ENCODE measurements around the gene CD44. TPM values are rescaled to one million over a fixed set of nuclear protein-coding genes. Genes with fewer than 3 reads are reported as not detected.

Gene CD44
- polyA plus RNA-seq, 1 donor from 2014 or later, result 0.77 TPM

DNA sequence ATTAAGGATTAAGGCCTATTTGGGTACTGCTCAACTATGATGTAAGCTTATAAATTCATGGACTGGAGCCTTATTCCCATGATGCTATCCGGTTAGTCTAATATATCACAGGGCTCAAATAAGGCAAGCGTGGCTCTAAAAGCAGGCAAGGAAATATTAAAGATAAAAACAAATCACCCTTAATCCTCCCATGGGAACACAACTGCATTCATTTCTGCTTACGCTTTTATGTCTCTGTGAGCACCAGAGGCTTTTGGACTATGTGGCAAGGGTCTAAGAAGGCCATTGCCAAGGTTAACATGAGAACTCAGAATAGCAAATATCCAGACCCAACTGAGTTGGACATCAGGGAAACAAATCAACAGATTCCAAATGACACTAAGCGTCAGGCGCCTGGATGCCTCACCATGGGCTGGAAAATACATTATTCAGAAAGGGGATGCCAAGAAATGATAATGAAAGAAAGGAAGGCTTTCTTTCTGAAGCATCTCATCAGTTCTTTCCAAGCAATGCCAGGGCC lies 142.3 kb downstream of the CD44 start:
- no peak overlapping the region for H3K4me2 ChIP-seq (ENCODE audit: low read length)

More for the DNA sequence above, 142.3 kb downstream of the CD44 start:
- TF ChIP-seq, protein P1, sequence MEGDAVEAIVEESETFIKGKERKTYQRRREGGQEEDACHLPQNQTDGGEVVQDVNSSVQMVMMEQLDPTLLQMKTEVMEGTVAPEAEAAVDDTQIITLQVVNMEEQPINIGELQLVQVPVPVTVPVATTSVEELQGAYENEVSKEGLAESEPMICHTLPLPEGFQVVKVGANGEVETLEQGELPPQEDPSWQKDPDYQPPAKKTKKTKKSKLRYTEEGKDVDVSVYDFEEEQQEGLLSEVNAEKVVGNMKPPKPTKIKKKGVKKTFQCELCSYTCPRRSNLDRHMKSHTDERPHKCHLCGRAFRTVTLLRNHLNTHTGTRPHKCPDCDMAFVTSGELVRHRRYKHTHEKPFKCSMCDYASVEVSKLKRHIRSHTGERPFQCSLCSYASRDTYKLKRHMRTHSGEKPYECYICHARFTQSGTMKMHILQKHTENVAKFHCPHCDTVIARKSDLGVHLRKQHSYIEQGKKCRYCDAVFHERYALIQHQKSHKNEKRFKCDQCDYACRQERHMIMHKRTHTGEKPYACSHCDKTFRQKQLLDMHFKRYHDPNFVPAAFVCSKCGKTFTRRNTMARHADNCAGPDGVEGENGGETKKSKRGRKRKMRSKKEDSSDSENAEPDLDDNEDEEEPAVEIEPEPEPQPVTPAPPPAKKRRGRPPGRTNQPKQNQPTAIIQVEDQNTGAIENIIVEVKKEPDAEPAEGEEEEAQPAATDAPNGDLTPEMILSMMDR (IDR thresholded peaks at IDR 0.05; ENCODE audit: poor library complexity, severe bottlenecking), result no peak
- TF ChIP-seq TAF1 (IDR thresholded peaks at IDR 0.05; ENCODE audit: low read depth), result no peak
- TF ChIP-seq EZH2 (IDR thresholded peaks at IDR 0.05; ENCODE audit: borderline replicate concordance, insufficient read depth, low read length, poor library complexity, severe bottlenecking), result no peak
- TF ChIP-seq MXI1 (conservative IDR thresholded peaks at IDR 0.05; ENCODE audit: poor library complexity, severe bottlenecking), result no peak
- TF ChIP-seq RAD21 (conservative IDR thresholded peaks at IDR 0.05), result no peak
- no peak for TF ChIP-seq SMC3 (conservative IDR thresholded peaks at IDR 0.05; ENCODE audit: poor library complexity)
- no peak for TF ChIP-seq EP300 (conservative IDR thresholded peaks at IDR 0.05; ENCODE audit: poor library complexity, severe bottlenecking)
- TF ChIP-seq, protein P2, sequence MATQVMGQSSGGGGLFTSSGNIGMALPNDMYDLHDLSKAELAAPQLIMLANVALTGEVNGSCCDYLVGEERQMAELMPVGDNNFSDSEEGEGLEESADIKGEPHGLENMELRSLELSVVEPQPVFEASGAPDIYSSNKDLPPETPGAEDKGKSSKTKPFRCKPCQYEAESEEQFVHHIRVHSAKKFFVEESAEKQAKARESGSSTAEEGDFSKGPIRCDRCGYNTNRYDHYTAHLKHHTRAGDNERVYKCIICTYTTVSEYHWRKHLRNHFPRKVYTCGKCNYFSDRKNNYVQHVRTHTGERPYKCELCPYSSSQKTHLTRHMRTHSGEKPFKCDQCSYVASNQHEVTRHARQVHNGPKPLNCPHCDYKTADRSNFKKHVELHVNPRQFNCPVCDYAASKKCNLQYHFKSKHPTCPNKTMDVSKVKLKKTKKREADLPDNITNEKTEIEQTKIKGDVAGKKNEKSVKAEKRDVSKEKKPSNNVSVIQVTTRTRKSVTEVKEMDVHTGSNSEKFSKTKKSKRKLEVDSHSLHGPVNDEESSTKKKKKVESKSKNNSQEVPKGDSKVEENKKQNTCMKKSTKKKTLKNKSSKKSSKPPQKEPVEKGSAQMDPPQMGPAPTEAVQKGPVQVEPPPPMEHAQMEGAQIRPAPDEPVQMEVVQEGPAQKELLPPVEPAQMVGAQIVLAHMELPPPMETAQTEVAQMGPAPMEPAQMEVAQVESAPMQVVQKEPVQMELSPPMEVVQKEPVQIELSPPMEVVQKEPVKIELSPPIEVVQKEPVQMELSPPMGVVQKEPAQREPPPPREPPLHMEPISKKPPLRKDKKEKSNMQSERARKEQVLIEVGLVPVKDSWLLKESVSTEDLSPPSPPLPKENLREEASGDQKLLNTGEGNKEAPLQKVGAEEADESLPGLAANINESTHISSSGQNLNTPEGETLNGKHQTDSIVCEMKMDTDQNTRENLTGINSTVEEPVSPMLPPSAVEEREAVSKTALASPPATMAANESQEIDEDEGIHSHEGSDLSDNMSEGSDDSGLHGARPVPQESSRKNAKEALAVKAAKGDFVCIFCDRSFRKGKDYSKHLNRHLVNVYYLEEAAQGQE (IDR thresholded peaks at IDR 0.05; ENCODE audit: borderline replicate concordance), result no peak
- TF ChIP-seq POLR2AphosphoS5 (IDR thresholded peaks at IDR 0.05), result no peak
- Histone ChIP-seq H3K9me2 (ENCODE audit: insufficient read depth, low read length) (no peaks in the 10 kb centered on the region), H4K20me1 (ENCODE audit: insufficient read depth) (no peaks in the 10 kb centered on the region), H3K9ac (ENCODE audit: low read length) (no peak overlapping the region), H3K9me3 (ENCODE audit: low read length) (no peaks in the 10 kb centered on the region), H3K27me3 (ENCODE audit: insufficient read depth, low read depth, low read length) (no peaks in the 10 kb centered on the region), H3K79me2 (replicated peaks; ENCODE audit: insufficient read depth, low read length) (no peaks in the 10 kb centered on the region), H3F3A (ENCODE audit: insufficient read depth, low read length, poor library complexity, severe bottlenecking) (no peaks in the 10 kb centered on the region), H3K27ac (ENCODE audit: low read length) (no peak overlapping the region), H3K36me3 (ENCODE audit: insufficient read depth, low read length) (peaks cover 20% of the 10 kb centered on the region), H2AFZ (ENCODE audit: low read depth, low read length) (no peak overlapping the region), H3K4me3 (ENCODE audit: low read length) (no peak overlapping the region)

Other genes starting within 250 kb of the CD44 start
- gene APIP, start 222.8 kb upstream of the CD44 start, polyA plus RNA-seq, result 45.9 and 52.3 TPM in 2 replicates
- 53.6 and 59.8 TPM in 2 replicates for gene PDHX, start 222.6 kb upstream of the CD44 start, polyA plus RNA-seq